Testis (tissue), 2 donors: ENCODE results near the gene KIAA0232.

Source experiments
- CTCF ChIP-seq, 3 experiments: fragments of 450-650 bp in 2 of 3; fragments of 200-600 bp in 1 of 3; sonication (generic) in 1 of 3; IDR thresholded peaks; one replicate each; pipeline ENCODE4 v1.5.1; 2016 to 2019; ENCODE audit warnings: antibody characterized with exemption in 3 of 3, mild to moderate bottlenecking in 2 of 3, moderate library complexity in 1 of 3
- POLR2A ChIP-seq: fragments of 450-650 bp; IDR thresholded peaks from one replicate; pipeline ENCODE4 v1.6.1; 2017; ENCODE audit warnings: antibody characterized with exemption, mild to moderate bottlenecking, moderate library complexity

DNA sequence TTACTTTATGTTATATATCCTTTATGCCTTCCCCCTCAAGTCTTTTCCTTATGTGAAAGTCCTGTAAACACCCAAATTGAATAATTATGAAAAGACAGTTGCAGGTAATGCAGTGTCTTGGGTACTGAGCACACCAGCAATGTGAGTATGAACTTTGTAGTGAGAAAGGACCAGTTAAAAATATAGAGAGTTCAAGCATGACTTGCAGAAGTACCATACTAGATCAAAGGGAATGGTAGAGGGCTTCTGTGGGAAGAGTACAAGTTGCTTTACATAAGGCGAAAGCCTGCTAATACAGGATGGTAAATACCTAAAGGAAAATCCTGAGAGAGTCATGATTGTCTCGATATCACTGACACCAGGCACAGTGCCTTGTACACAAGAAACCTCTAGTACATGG is 25.7 kb downstream of the KIAA0232 start:
- TF ChIP-seq CTCF (IDR thresholded peaks at IDR 0.05) (no peak), POLR2A (no peak)
